Stomach (tissue), 4 donors: ENCODE measurements around the gene MUS81.

Experiments
- CTCF ChIP-seq, 7 experiments: fragments of 450-650 bp in 4 of 7; fragments of 200-600 bp in 3 of 7; sonication (generic) in 3 of 7; IDR thresholded peaks; one replicate each; pipeline ENCODE4 v1.5.1; 2016 to 2019; ENCODE audit warnings: antibody characterized with exemption in 7 of 7, control low read depth in 2 of 7, mild to moderate bottlenecking in 1 of 7
- EP300 ChIP-seq: sonication (generic); formaldehyde crosslinking; IDR thresholded peaks from one replicate; pipeline ENCODE4 v1.6.1; 2017; ENCODE audit warnings: antibody characterized with exemption
- POLR2A ChIP-seq, 4 donors: fragments of 450-650 bp; IDR thresholded peaks; one replicate each; pipeline ENCODE4 v1.6.1; 2016; ENCODE audit warnings: antibody characterized with exemption in 4 of 4, control low read depth in 2 of 4, mild to moderate bottlenecking in 1 of 4, moderate library complexity in 1 of 4
- POLR2AphosphoS5 ChIP-seq, 3 donors: sonication (generic); formaldehyde crosslinking; IDR thresholded peaks; one replicate each; pipeline ENCODE4 v1.6.1; 2016; ENCODE audit warnings: antibody characterized with exemption in 3 of 3

GRCh38 chr11:65850217-65851082 lies 9.8 kb upstream of the MUS81 start:
- no peak for TF ChIP-seq CTCF (IDR thresholded peaks at IDR 0.05)
- TF ChIP-seq POLR2A (IDR thresholded peaks at IDR 0.05): no peak
- no peak for TF ChIP-seq POLR2AphosphoS5 (IDR thresholded peaks at IDR 0.05)
- TF ChIP-seq EP300: no peak
